ENCODE results near the gene EFNA5. TPM values are rescaled to one million over a fixed set of nuclear protein-coding genes. Genes with fewer than 3 reads are reported as not detected.

Gene EFNA5
- polyA plus RNA-seq, 1 donor from 2014 or later = 4.2 TPM

GRCh38 chr5:107431998-107432397 lies 238.7 kb downstream of the EFNA5 start:
- H4K20me1 ChIP-seq (ENCODE audit: insufficient read depth) = no peaks in the 10 kb centered on the region
- no peak overlapping the region for H3K4me2 ChIP-seq (ENCODE audit: low read length)
- H3K27ac ChIP-seq (ENCODE audit: low read length) = no peak overlapping the region
- no peak overlapping the region for H3K9ac ChIP-seq (ENCODE audit: low read length)
- no peaks in the 10 kb centered on the region for H3F3A ChIP-seq (ENCODE audit: insufficient read depth, low read length, poor library complexity, severe bottlenecking)
- no peak overlapping the region for H3K4me3 ChIP-seq (ENCODE audit: low read length)
- peaks cover 13% of the 10 kb centered on the region for H3K79me2 ChIP-seq (replicated peaks; ENCODE audit: insufficient read depth, low read length)
- H2AFZ ChIP-seq (ENCODE audit: low read depth, low read length) = no peak overlapping the region
- H3K9me2 ChIP-seq (ENCODE audit: insufficient read depth, low read length) = no peaks in the 10 kb centered on the region
- TF ChIP-seq REST (IDR thresholded peaks at IDR 0.05; ENCODE audit: borderline replicate concordance) (no peak), CTCF (IDR thresholded peaks at IDR 0.05; ENCODE audit: poor library complexity, severe bottlenecking) (no peak), RAD21 (conservative IDR thresholded peaks at IDR 0.05) (no peak), EP300 (conservative IDR thresholded peaks at IDR 0.05; ENCODE audit: poor library complexity, severe bottlenecking) (no peak), SMC3 (conservative IDR thresholded peaks at IDR 0.05; ENCODE audit: poor library complexity) (no peak), MXI1 (conservative IDR thresholded peaks at IDR 0.05; ENCODE audit: poor library complexity, severe bottlenecking) (no peak), TAF1 (IDR thresholded peaks at IDR 0.05; ENCODE audit: low read depth) (no peak), EZH2 (IDR thresholded peaks at IDR 0.05; ENCODE audit: borderline replicate concordance, insufficient read depth, low read length, poor library complexity, severe bottlenecking) (no peak)
- no peaks in the 10 kb centered on the region for H3K36me3 ChIP-seq (ENCODE audit: insufficient read depth, low read length)
- H3K27me3 ChIP-seq (ENCODE audit: insufficient read depth, low read depth, low read length) = no peaks in the 10 kb centered on the region
- no peaks in the 10 kb centered on the region for H3K9me3 ChIP-seq (ENCODE audit: low read length)

- Histone ChIP-seq H3K79me2 (replicated peaks; ENCODE audit: insufficient read depth, low read length) (peaks cover 13% of the 10 kb centered on the region), H3K27ac (ENCODE audit: low read length) (no peak overlapping the region), H4K20me1 (ENCODE audit: insufficient read depth) (no peaks in the 10 kb centered on the region), H3K9me3 (ENCODE audit: low read length) (no peaks in the 10 kb centered on the region), H3K4me3 (ENCODE audit: low read length) (no peak overlapping the region), H3K9ac (ENCODE audit: low read length) (no peak overlapping the region), H3K4me2 (ENCODE audit: low read length) (no peak overlapping the region), H3K27me3 (ENCODE audit: insufficient read depth, low read depth, low read length) (no peaks in the 10 kb centered on the region), H3F3A (ENCODE audit: insufficient read depth, low read length, poor library complexity, severe bottlenecking) (no peaks in the 10 kb centered on the region), H3K36me3 (ENCODE audit: insufficient read depth, low read length) (no peaks in the 10 kb centered on the region), H2AFZ (ENCODE audit: low read depth, low read length) (no peak overlapping the region), H3K9me2 (ENCODE audit: insufficient read depth, low read length) (no peaks in the 10 kb centered on the region)
- TF ChIP-seq EP300 (conservative IDR thresholded peaks at IDR 0.05; ENCODE audit: poor library complexity, severe bottlenecking) (no peak), REST (IDR thresholded peaks at IDR 0.05; ENCODE audit: borderline replicate concordance) (no peak), EZH2 (IDR thresholded peaks at IDR 0.05; ENCODE audit: borderline replicate concordance, insufficient read depth, low read length, poor library complexity, severe bottlenecking) (no peak), RAD21 (conservative IDR thresholded peaks at IDR 0.05) (no peak), SMC3 (conservative IDR thresholded peaks at IDR 0.05; ENCODE audit: poor library complexity) (no peak), POLR2AphosphoS5 (IDR thresholded peaks at IDR 0.05) (no peak), MXI1 (conservative IDR thresholded peaks at IDR 0.05; ENCODE audit: poor library complexity, severe bottlenecking) (no peak)
Observed at GRCh38 chr5:107431536-107431935, 239.2 kb downstream of the EFNA5 start.

Measured in neural cell (in vitro differentiated cells).